ENCODE results near the gene OR56A5.
"Not testable (repeated sequence)": the region's sequence is repeated elsewhere in the genome, so short reads cannot be mapped to it uniquely, and the experiment has no call there.

OR56A5 gene, protein sequence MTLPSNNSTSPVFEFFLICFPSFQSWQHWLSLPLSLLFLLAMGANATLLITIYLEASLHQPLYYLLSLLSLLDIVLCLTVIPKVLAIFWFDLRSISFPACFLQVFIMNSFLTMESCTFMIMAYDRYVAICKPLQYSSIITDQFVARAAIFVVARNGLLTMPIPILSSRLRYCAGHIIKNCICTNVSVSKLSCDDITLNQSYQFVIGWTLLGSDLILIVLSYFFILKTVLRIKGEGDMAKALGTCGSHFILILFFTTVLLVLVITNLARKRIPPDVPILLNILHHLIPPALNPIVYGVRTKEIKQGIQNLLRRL

DNA sequence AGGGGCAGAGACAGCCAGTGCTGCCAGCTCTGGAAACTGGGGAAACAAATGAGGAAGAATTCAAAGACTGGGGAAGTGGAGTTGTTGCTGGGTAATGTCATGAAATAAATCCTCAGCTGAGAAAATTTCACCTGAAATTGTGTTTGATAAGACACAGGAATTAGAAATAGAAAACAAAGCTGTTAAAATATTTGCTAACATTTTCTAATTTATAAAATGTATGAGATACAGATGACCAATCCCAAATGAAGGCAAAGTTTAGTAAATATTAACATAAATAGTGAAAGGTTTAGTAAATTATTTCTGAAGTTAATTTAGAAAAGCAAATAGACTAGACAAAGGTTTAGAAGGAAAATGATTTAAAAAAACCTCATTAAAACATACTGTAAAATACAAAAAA lies at the start of gene OR56A5:
OR56A5 (minus strand) TSS at position 101 of the 400 bp plus-strand sequence; CDS start at position 101, 0 bp downstream.
- no peak for DNase-seq

DNA sequence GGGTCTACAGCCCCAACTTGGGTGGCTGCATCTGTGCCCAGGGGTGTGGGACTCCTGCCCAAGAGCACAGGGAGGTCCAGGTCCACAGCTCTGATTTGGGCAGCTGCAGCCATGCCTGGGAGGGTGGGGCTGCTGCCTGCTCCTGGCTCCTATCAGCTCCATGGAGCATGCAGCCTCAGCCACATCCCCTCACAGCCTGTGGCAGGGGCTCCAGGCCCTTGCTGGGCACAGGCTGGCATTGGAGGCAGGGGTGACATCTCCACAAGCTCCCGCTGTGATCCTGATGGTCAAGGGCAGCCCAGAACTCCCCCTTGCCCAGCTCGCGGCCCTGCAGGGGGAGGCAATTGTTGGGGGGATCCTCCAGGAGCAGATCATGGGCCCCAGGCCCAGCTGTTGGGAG lies 44.7 kb upstream of the OR56A5 start:
- DNase-seq: no peak

DNA sequence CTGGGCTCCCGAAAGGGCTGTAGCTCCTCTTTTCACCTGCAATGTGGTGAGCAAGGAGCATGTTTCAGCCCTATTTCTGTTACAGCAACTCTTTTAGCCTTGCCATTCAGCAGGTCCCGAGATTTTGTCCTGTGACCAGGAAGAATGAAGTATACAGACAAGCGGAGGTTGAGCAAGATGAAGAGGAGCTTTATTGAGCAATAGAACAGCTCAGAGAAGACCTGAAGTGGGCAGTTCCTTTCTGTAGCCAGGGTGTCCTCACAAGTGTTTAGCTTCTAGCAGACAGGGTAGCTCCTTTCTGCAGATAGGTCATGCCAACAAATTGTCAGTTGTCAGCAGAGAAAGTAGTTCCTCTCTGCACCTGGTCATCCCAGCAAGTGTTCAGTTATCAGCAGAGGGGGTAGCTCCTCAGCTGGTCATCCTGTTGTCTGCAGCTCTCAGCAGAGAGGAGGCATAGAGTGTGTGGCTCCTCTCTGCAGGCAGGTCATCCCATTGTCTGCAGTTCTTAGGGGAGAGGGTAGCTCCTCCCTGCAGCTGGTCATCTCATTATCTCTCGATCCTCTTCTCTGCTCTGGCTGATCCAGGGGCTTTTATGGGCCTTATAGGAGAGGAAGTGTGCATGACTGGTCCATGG lies 43.9 kb upstream of the OR56A5 start:
- no peak for DNase-seq

DNA sequence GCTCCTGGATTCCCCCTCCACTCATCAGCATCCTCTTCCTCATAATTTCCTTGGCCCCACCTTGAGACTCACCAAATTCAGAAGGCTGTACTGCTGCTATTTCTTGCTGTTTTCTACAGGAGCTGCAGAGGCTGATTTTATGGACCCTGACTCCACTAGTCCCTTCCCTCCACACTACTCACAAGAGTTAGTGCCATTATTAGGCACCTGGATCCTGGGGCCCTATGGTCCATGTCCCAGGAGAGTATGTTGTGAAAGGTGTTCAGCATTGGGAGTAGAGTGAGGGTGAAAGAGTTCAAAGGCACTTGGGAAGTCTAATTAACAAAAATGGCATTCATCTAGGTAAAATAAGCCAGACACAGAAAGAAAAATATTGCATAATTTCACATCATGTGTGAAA lies 38.6 kb upstream of the OR56A5 start, which contains the start of gene OR56A4:
OR56A4 (minus strand) TSS at position 101 of the 400 bp plus-strand sequence. CDS start 3,954 bp downstream, outside the sequence.
- DNase-seq: no peak

DNA sequence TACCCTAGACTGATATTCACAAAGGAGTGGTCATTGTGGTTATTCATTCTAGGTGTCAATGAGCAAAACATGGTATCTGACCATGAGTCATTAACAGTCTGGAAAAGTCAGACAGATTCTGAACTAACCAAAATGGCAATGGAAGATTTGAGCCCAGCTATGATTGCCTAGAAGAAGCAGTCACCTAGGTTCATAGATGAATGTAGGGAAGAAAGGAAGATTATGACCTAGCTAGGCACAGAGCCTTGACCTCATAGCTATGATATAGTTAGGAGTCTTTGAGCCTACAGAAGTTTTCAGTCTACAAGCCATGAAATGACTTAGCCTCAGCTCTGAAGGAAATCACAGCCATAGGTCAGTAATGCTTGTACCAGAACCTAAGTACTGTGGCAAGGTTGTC lies 38.1 kb upstream of the OR56A5 start:
- no peak for DNase-seq

DNA sequence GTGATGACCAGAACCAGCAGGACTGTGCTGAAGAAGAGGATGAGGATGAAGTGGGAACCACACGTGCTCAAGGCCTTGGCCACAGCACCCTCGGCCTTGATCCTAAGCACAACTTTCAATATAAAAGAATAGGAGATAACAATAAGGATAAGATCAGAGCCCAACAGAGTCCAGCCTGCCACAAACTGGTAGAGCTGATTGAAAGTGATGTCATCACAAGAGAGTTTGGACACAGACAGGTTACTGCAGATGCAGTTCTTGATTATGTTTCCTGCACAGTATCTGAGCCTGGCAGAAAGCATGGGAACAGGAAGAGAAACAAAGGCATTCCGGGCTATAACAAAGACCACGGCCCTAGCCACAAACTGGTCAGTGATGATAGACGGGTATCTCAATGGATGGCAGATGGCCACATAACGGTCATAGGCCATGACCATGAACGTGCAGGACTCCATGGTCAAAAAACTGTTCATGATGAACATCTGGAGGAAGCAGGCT lies 34.0 kb upstream of the OR56A5 start:
- no peak for DNase-seq

DNA sequence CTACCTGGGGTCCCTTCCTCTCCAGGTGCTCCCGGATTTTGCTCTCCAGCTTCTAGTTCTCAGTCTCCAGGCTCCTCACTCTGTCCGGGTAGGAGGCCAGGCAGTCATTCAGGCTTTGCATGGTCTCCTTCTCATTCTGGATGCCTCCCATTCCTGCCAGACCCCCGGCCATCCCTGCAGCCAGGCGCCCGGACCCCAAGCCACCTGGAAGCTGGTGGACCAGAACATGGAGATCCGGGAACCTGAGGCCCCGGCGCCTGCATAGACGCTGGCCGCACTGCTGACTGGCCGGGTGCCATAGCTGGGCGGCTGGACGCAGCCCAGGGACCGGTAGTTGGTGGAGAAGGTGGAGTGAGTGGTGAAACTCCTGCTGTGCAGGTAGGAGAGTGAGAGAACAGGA lies 26.5 kb upstream of the OR56A5 start:
- no peak for DNase-seq

DNA sequence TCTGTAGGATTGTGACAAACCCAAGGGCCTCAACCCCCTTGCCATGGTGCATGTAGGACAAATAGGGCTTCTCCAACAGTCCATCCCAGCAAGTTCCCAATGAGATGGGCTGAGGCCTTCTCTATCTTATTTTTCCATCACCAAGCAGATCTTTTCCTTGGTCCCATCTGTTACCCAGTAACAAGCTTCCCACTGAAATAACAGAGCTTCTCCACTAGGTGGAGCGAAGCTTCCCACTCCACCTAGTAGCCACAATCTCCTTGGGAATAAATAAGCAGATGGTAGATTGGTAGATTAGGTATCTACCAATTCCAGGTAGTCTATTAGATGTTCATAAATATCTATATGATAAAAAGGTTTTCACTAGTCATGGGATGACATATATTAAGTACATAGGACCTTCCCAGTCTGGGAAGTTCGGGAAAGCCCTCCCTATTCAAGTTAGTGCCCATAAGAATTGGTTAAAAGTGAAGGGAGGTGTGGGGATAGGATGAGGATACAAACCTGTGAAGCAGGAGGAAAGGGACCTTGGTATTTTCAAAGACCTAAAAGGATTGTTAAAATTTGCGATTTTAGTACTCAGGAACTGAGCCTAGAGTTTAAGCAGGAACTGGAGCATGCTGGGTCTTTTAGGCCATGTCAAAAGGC lies 24.4 kb upstream of the OR56A5 start:
- no peak for DNase-seq

DNA sequence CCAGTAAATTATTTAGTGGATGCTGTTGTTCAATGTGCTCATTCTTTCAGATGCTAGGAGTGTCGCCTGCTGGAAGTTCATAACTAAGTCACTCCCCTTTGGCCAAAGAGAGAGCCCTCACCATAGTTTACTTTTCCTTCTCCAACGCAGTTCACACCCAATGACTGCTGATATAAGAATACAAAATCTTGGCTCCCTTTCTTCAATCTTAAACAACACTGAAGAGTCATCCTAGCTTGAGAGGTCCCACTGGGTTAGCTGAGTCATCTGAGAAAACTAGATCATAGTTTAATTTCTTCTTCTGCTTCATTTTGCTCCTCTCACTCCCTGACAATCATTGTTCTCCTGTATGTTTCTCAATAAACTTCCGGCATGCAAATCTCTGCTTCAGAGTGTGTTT lies 23.9 kb upstream of the OR56A5 start:
- no peak for DNase-seq

DNA sequence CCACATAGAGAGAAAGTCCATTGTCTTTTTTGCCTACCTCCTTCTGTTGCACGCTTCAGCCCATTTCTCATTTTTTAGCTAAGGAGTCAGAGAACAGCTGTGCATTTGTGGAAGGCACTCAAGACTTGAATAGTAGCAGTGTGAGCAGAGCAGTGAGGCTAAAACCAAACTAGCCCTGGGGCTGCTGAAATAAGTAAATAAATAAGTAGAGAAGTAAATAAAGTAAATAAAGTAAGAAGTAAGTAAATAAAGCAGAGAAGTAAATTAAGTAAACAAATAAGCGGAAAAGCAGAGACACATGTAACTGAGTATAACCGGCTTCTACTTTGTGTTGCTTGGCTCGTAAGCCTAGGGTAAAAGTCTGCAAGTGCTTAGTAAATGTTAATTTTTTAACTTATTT lies 20.9 kb upstream of the OR56A5 start:
- no peak for DNase-seq

DNA sequence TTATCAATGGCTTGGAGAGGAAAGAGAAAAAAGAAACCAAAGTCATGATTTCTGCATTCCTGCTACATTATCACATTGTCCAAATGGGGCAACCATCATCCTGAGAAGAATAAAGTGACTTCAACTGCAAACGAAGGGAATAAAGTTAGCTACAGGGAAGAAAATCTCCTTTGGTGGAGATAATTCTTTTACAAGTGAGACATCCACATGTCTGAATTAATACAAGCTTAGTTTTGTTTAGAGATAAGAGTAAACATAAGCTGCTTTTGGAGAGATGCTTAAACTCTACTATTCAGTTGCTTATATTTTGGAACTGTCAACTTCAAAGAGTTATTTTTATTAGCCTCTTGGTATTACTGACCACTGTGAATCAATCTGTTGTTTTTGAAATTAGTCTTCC lies 18.6 kb upstream of the OR56A5 start, which contains the start of gene OR52L1:
OR52L1 (minus strand) TSS at position 101 of the 400 bp plus-strand sequence; CDS start at position 46, 55 bp downstream.
- no peak for DNase-seq

DNA sequence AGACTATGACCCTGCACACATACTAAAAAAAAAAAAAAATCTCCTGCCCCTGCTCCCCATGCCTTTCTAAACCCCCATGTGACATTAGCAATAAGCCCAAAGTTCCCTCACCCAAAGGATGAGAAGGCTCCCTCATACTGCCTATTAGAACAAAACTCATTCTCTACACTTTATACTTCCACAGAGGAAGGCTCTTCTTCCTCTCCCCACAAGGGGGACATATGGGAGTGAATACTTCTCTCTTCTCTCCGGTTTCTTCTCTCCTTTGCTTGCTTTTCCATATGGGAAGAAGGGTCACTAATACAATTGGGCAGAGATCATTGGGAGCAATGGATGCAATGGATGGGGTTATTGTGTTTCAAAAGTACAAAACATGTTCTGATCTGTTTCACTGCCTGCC lies 15.1 kb upstream of the OR56A5 start:
- DNase-seq: no peak

DNA sequence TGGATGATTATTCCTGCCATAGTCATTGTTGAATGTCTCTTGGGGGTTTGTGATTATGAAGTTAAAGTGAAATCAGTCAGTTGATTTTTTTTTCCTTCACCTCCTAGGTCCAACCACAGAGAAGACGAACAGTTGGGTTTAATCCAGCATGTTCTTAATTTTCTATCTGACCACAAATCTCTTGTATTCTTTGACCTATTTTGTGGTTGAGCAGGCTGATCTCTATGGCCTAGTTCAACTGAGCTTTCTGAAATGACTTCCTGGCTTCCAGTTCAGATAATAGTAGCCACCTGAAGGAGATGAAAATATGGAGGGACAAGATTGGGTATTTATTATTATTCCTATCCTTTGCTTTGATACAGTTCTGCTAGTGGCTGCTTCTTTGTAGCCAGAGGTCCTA lies 5.2 kb upstream of the OR56A5 start:
- no peak for DNase-seq

DNA sequence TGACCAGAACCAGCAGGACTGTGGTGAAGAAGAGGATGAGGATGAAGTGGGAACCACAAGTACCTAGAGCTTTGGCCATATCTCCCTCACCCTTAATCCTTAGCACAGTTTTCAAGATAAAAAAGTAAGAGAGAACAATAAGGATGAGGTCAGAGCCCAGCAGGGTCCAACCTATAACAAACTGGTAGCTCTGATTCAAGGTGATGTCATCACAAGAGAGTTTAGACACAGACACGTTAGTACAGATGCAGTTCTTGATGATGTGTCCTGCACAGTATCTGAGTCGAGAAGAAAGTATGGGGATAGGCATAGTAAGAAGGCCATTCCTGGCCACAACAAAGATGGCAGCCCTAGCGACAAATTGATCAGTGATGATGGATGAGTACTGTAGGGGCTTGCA lies 586 bp downstream of the OR56A5 start:
- no peak for DNase-seq

DNA sequence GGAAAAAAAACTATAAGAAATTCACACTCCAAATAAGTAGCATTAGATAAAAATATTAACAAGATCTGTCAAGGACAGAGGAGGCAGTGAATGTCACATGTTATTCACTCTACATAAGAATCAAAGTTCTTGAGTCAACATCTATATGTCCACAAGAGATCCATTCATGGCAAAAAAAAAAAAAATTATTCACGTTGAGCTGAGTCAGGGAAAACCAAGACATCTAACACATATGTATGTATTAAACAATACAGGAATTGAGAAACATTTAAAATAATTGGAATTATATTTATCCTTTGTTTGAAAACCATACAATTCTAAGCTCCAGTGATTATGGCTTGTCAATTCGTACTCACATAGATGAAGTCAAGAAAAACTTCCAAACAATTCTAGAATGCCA lies 1.3 kb downstream of the OR56A5 start:
- DNase-seq: no peak

DNA sequence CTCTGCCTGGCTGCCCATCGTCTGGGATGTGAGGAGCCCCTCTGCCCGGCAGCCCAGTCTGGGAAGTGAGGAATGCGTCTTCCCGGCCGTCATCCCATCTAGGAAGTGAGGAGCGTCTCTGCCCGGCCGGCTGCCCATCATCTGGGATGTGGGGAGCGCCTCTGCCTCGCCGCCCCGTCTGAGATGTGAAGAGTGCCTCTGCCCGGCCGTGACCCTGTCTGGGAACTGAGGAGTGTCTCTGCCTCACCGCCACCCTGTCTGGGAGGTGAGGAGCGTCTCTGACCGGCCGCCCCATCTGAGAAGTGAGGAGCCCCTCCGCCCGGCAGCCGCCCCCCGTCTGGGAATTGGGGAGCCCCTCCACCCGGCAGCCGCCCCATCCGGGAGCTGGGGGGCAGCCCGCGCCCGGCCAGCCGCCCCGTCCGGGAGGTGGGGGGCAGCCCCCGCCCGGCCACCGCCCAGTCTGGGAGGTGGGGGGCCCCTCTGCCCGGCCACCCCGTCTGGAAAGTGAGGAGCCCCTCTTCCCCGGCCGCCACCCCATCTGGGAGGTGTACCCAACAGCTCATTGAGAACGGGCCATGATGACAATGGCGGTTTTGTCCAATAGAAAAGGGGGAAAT lies 7.5 kb downstream of the OR56A5 start:
- DNase-seq: not testable (repeated sequence)

DNA sequence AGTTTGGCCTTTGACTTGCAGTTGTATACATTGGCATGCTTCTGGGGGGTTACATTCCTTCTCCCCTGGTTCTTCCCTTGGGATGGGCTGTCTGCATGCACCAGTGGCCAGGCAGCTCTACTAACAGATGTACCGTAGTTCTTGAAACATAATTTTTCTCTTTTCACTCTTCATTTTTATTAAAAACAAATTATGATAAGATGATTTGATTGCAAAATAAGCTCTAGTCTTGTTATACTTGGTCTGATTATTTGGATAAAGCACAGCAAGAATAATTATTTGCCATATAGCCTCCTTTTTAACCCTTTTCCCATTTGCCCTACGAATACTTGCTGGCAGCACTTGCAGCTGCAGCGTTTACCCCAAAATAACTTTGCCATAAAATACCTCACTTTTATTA lies 12.7 kb downstream of the OR56A5 start:
- DNase-seq: no peak

DNA sequence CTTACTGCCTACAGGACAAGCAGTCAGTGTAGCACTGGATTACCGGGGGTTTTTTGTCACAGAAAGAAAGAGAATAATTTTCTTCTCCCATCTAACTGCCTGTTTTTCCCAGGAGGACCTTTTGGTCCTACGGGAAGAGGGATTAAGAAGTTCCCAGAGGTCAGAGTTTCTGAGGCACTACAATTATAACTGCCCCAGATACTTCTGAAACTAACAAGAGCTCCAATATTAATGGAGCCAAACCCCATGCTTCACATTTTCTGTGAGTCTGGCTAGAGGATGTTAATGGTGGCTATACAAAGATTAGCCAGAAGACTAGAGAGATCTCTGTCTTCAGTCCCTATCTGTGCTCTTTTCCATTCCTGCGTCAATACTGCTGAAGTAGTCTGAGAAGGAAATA lies 26.3 kb downstream of the OR56A5 start, which contains the start of gene OR56A3:
OR56A3 (plus strand) TSS at position 301 of the 400 bp plus-strand sequence. CDS start 5,096 bp downstream, outside the sequence.
- DNase-seq: no peak

DNA sequence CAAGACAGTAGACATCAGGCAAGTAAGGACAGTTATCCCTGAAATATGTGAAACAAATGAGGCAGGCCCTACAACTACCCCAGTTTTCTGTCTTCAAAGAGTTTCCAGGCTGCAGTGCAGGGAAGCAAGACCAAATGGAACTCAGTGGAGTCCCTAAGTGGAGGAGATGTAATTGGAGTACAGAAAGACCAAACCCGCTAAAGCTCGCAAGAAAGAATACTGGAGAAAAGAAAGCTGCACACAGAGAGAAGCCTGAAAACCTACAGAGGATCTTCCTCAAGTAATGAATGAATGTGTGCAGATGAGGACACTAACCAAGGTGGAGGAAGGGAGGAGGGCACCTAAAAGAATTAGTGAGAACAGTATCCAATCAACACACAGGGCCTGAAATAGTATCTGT lies 27.5 kb downstream of the OR56A5 start:
- DNase-seq: no peak

DNA sequence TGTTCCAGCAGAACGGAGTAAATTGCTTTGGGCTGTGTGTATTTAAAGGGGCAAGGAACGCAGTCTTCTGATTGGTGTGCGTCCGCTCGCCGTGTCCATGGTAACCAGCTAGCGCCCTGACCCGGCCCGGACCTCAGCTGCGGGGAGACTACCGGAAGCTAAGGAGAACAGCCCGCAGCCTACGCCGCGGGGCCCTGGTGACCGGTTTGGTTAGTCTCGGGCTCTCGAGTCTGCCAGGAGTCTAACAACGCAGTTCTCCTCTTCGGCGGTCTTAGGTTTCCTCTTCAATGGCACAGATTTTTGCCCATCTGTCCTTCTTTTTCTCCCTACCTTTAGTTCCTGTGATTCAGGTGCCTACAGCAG lies 29.7 kb downstream of the OR56A5 start:
- DNase-seq: no peak

DNA sequence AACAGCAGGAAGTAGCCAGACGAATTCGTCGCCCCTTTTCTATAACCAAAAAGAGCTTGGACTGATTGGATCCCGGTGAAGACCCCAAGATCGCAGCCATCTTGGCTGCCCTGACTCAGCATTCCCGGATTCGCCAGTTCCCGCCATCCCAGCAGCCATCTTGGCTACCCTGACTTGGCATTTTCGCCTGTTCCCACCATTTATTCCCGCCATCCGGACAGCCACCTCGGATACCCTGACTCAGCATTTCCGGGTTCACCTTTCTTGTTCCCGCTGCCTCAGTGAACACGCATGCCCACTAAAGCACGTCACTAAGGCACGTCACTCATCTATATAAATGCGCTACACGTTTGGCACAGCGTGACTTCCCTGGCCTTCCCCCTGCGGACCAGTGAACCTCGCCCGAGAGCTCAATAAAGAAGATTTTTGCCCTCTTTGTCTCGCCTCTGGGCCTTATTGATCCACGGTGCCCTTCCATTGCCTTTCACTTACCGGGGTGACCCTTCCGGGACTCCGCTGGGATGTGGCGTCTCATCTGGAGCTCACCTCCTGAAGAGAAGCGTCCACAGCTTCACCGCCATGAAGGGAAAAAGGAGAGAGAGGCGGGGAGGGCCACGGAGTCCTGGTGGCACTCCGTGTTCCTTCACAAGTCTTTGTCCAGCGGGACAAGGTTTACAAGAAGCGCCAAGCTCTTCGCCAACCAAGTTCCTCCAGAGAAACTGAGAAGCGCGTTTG lies 30.3 kb downstream of the OR56A5 start:
- DNase-seq: no peak

DNA sequence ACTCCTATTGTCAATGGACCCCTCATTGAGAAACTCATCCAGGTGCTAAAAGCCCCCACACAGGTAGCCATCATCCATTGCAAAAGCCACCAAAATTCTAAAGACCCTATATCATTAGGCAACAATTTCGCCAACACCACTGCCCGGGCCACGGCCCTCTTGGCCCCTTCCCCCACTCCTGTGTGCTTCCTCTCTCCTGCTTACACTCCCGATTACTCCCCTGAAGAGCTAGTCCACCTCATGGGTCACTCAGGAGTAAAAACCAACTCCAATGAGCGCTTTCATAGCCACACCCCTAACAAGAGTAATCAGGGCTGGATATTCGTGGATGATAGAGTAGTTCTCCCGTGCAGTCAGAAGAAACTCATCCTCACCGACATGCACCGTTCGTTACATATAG lies 35.2 kb downstream of the OR56A5 start:
- DNase-seq: no peak

DNA sequence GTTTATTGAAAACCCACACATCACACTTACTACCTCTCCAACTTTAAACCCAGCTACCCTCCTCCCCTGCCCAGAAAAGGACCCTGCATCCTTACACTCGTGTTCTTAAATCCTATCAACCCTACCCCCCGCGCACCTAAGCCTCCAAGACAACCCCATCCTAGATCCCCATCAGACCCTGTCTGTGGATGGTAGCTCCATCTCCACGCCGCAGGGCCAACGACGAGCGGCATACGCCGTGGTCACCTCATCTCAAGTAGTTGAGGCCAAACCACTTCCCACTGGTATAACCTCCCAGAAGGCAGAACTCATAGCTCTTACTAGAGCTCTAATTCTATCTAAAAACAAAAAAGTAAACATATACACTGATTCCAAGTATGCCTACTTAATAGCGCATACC lies 35.6 kb downstream of the OR56A5 start:
- no peak for DNase-seq

Measured in activated CD8-positive, alpha-beta memory T cell treated with anti-CD3 and anti-CD28 coated beads for 24 hours (primary cell).